ENCODE measurements around the gene GRM1. TPM values are rescaled to one million over a fixed set of nuclear protein-coding genes. Genes with fewer than 3 reads are reported as not detected.

GRM1 gene
- total RNA-seq, 1 donor from 2014 or later = 0.79 TPM

DNA sequence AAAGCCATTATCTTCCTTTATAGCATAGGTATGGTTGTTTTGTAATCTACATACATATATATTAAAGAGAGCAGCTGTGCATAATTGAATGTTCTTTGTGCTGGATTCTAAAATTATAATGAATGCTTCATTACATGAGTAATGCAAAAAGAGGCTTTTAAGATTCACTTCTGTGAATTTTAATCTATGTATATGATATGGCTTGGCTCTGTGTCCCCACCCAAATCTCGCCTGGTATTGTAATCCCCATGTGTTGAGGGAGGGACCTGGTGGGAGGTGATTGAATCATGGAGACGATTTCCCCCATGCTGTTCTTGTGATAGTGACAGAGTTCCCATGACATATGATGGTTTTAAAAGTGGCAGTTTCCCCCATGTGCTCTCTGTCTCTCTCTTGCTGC, 255.4 kb downstream of the GRM1 start:
- Histone ChIP-seq H3K9ac (no peak overlapping the region), H3K9me3 (ENCODE audit: low read depth) (no peaks in the 10 kb centered on the region), H3K36me3 (no peaks in the 10 kb centered on the region), H3K79me2 (ENCODE audit: low read depth) (no peaks in the 10 kb centered on the region), H3K27me3 (no peaks in the 10 kb centered on the region), H3K27ac (no peak overlapping the region), H3F3A (ENCODE audit: low read depth) (no peaks in the 10 kb centered on the region), H3K4me3 (no peak overlapping the region), H2AFZ (replicated peaks) (no peak overlapping the region), H3K4me2 (no peak overlapping the region), H4K20me1 (ENCODE audit: low read depth) (no peaks in the 10 kb centered on the region), H3K4me1 (no peaks in the 10 kb centered on the region)
- no peak for TF ChIP-seq EZH2 (IDR thresholded peaks at IDR 0.05)
- TF ChIP-seq, protein P1, sequence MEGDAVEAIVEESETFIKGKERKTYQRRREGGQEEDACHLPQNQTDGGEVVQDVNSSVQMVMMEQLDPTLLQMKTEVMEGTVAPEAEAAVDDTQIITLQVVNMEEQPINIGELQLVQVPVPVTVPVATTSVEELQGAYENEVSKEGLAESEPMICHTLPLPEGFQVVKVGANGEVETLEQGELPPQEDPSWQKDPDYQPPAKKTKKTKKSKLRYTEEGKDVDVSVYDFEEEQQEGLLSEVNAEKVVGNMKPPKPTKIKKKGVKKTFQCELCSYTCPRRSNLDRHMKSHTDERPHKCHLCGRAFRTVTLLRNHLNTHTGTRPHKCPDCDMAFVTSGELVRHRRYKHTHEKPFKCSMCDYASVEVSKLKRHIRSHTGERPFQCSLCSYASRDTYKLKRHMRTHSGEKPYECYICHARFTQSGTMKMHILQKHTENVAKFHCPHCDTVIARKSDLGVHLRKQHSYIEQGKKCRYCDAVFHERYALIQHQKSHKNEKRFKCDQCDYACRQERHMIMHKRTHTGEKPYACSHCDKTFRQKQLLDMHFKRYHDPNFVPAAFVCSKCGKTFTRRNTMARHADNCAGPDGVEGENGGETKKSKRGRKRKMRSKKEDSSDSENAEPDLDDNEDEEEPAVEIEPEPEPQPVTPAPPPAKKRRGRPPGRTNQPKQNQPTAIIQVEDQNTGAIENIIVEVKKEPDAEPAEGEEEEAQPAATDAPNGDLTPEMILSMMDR (IDR thresholded peaks at IDR 0.05) = no peak
- no peak for TF ChIP-seq EZH2phosphoT487 (IDR thresholded peaks at IDR 0.05)
- H3K9me3 Mint-ChIP-seq = peaks cover 14% of the 10 kb centered on the region
- peaks cover 3% of the 10 kb centered on the region for H3K4me1 Mint-ChIP-seq
- H3K27me3 Mint-ChIP-seq (ENCODE audit: insufficient read depth, low read depth) = no peaks in the 10 kb centered on the region
- H3K36me3 Mint-ChIP-seq = peaks cover 10% of the 10 kb centered on the region
- no peak overlapping the region for H3K27ac Mint-ChIP-seq
- DNase-seq (ENCODE audit: low spot score) = no peak
- no peak overlapping the region for H3K4me3 Mint-ChIP-seq

DNA sequence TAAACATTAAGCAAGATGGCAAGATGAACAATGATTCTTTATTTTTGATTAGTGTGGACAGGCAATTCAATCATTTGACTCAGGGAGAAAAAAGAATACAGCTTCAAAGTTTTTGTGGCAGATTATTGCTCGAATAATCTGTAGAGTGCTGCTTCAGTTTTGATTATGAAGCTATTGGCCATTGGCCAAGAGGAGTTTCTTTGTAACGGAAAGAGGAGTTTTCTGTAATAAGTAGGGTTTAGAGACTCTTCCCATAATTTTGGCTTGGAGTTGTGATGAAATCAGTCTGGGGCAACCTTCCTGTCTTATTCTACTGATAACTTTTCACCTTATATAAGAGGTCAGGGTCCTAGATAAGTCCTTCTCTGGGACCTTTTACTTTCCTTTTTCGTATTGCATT, 258.1 kb downstream of the GRM1 start:
- peaks cover 6% of the 10 kb centered on the region for H3K36me3 Mint-ChIP-seq
- no peak for DNase-seq (ENCODE audit: low spot score)
- Histone ChIP-seq H3K4me3 (no peak overlapping the region), H2AFZ (replicated peaks) (no peak overlapping the region), H4K20me1 (ENCODE audit: low read depth) (no peaks in the 10 kb centered on the region), H3K79me2 (ENCODE audit: low read depth) (no peaks in the 10 kb centered on the region), H3F3A (ENCODE audit: low read depth) (no peaks in the 10 kb centered on the region), H3K9me3 (ENCODE audit: low read depth) (no peaks in the 10 kb centered on the region), H3K4me1 (no peaks in the 10 kb centered on the region), H3K9ac (no peak overlapping the region), H3K27ac (no peak overlapping the region), H3K4me2 (no peak overlapping the region), H3K36me3 (no peaks in the 10 kb centered on the region), H3K27me3 (no peaks in the 10 kb centered on the region)
- peaks cover 14% of the 10 kb centered on the region for H3K9me3 Mint-ChIP-seq
- no peaks in the 10 kb centered on the region for H3K27me3 Mint-ChIP-seq (ENCODE audit: insufficient read depth, low read depth)
- TF ChIP-seq, protein P1 (IDR thresholded peaks at IDR 0.05) = no peak
- TF ChIP-seq EZH2 (IDR thresholded peaks at IDR 0.05) (no peak), EZH2phosphoT487 (IDR thresholded peaks at IDR 0.05) (no peak)
- H3K4me1 Mint-ChIP-seq = peaks cover 5% of the 10 kb centered on the region
- no peak overlapping the region for H3K4me3 Mint-ChIP-seq
- H3K27ac Mint-ChIP-seq = no peak overlapping the region

DNA sequence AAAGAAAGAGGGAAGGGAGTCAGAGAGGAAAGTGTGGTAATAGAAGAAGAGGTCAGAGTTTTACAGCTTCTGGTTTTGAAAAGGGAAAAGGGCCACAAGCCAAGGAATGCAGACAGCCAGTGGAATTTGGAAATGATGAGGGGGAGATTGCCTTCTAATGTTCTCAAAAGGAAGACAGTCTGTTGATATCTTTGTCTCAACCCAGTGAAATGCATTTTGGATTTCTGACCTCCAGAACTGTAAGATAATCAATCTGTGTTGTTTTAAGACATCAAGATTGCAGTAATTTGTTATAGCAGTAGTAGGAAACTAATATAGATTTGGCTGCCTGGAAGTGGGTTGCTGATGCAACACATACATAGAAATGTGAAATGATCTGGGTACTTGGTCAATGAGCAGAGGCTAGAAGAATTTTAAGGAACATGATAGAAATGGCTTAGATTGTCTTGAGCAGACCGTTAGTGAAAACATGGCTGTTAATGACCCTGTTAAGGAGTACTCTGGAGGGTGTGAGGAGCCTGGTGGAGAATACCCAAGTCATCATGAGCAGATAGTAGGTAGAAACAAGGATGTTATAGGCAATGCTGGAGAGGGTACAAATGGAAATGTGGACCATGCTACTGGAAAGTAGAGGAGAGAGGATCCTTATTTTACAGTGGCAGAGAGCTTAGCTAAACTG, 259.0 kb downstream of the GRM1 start:
- H3K27me3 Mint-ChIP-seq (ENCODE audit: insufficient read depth, low read depth) = no peaks in the 10 kb centered on the region
- no peak for DNase-seq (ENCODE audit: low spot score)
- Histone ChIP-seq H3K4me3 (no peak overlapping the region), H3K36me3 (no peaks in the 10 kb centered on the region), H4K20me1 (ENCODE audit: low read depth) (no peaks in the 10 kb centered on the region), H3K27me3 (no peaks in the 10 kb centered on the region), H3K79me2 (ENCODE audit: low read depth) (no peaks in the 10 kb centered on the region), H3F3A (ENCODE audit: low read depth) (no peaks in the 10 kb centered on the region), H3K9ac (no peak overlapping the region), H3K4me2 (no peak overlapping the region), H3K9me3 (ENCODE audit: low read depth) (no peaks in the 10 kb centered on the region), H2AFZ (replicated peaks) (no peak overlapping the region), H3K27ac (no peak overlapping the region), H3K4me1 (no peaks in the 10 kb centered on the region)
- H3K4me3 Mint-ChIP-seq = no peak overlapping the region
- H3K9me3 Mint-ChIP-seq = peaks cover 17% of the 10 kb centered on the region
- H3K4me1 Mint-ChIP-seq = peaks cover 5% of the 10 kb centered on the region
- TF ChIP-seq, protein P1 (IDR thresholded peaks at IDR 0.05) = no peak
- TF ChIP-seq EZH2 (IDR thresholded peaks at IDR 0.05) = no peak
- peaks cover 6% of the 10 kb centered on the region for H3K36me3 Mint-ChIP-seq
- no peak overlapping the region for H3K27ac Mint-ChIP-seq

Data from neural progenitor cell (in vitro differentiated cells).